Frontal cortex (tissue), 4 donors: ENCODE measurements around the gene PURB. TPM values are rescaled to one million over a fixed set of nuclear protein-coding genes. Genes with fewer than 3 reads are reported as not detected.
"Not testable (repeated sequence)": the region's sequence is repeated elsewhere in the genome, so short reads cannot be mapped to it uniquely, and the experiment has no call there.

Experiments
- DNase-seq, 2 donors: peaks; one replicate each; pipeline ENCODE4 v3.0.0; 2012; ENCODE audit warnings: low spot score in 2 of 2
- FAIRE-seq: peaks from 2 replicates; lab custom pipeline; 2012; peaks lifted over from hg19 to GRCh38; lab: Jason Lieb, UNC
- total RNA-seq: library from RNA; depleted of rRNA; stranded (reverse); fragments of >200 nt; gene quantifications from one replicate; pipeline ENCODE4 v1.2.3, GENCODE V29; 2014
- donor health status: control.
- donor health status: control.
- donor health status: control.

PURB gene
- total RNA-seq, 1 donor from 2014 or later, result 36.7 TPM

DNA sequence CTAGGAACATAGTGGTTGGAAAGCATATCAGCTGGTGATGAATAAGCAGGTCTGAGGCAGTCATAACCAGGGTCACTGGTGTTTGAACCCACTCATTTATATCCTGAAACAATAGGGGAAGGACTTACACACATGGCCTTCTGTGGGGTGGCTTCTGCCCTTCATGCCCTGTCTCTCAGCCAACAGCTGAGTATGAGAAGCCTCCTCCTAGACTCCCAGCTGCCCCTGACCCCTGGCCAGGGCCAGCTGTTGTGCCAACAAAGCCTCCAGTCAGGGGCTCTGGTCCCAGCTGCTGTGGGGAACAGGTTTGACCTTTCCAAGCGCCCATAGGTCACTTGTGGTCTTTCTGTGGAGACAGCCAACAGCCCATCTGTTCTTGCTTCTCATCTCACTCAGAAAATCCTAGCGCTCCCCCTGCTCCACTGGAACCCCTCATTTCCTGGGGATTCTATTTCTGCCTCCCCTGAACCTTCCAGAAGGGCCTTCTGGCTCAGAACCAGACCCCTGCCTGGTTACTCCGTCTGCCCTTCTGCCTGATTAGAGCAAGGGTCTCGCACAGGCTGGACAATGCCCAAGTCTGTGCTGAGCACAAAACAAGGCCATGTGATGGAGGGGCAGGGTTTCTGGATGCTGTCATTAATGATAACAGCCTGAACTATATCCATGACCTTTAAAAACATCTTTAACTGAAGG lies 9.7 kb upstream of the PURB start:
- no peak for DNase-seq
- FAIRE-seq, result no peak

DNA sequence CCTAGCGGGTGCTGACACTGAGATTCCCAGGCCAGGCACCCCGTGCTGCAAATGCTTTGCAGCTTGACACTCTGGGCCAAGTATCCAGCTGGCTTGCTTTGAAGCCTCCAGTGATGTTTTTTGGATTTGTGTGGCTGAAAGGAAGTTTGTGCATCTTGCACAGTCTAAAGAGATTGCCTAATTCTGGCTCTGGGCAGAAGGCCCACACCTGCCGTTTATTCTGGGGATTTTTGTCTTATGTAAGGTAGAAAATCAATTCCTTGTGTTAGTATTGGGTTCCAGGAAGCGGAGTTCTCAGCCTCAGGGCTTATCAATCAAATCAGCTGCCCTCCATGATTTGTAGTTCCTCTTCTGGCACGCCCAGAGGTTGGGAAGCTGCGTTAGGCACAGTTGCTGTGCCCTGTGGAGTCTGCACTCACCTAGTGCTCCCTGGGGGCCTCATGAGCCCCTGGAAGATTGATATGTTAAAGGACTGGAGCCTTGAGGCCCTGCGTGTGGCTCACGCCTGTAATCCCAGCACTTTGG lies 8.4 kb upstream of the PURB start:
- DNase-seq (no peak), FAIRE-seq (no peak)

DNA sequence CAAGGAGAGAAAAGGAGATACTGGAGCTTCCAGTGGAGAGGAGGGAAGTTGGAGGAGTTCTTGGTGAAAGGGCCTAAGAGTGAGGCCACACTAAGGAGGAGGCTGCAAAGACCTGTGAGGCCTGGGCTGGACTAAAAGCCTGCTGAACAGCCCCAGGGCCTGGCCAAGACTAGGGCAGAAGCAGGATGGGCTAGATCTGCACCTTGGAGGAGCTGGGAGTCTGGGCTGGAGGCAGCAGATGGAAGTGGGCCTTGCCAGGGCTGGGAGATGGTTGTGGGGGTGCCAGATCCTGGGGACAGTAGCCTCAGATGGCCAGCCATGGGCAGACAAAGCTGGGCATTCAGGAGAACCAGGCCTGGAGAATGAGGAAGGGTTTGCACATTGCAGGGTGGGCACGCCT lies 6.5 kb upstream of the PURB start:
- DNase-seq (no peak), FAIRE-seq (no peak)

DNA sequence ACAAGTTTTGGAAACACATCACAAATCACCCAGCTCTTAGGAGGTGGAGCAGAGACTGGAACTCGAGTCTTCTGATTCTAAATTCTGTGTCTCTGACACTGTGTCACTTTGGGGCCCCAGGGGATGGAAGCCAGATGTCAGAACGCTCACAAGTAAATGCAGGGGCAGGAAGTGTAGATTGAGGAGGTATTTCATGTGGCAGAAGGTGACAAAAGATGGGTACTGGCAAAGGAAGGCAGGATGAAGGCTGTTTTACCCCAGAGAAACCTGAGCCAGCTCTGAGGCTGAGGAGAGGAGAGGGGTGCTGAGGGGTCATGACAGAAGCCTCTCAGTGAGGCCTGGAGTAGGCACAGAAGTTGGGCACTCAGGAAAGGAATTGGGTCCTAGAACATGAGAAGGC lies 6.0 kb upstream of the PURB start:
- no peak for FAIRE-seq
- DNase-seq, result no peak

DNA sequence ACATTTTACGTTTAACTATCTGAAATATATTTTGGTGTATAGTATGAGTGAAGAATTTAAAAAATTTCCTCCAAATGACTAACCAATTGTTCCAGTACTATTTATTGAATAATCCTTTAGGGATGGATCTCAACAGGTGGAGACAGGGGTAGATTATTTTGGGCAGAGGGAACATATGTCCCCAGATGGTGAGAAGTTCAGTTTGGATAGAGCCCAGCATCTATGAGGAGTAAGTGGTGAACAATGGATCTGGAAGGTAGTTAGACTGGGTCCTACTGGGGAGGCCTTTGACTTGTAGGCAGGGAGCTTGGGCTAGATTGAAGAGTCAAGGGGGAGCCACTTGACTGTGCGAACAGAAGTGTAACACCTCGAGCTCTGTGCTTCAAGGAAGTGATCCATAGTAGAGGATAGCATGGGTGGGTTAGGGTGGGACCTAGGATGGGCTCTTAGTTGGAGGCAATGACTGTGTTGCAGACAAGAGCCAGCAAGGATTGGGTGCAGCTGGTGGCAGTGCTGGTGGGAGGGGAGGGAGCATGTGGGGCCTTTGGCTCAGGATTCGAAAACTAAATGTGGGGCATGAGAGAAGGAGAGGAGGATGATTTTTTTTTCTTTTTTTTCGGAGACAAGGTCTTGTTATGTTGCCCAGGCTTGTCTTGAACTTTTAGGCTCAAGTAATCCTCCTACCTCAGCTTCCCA lies 3.9 kb upstream of the PURB start:
- no peak for DNase-seq
- no peak for FAIRE-seq

DNA sequence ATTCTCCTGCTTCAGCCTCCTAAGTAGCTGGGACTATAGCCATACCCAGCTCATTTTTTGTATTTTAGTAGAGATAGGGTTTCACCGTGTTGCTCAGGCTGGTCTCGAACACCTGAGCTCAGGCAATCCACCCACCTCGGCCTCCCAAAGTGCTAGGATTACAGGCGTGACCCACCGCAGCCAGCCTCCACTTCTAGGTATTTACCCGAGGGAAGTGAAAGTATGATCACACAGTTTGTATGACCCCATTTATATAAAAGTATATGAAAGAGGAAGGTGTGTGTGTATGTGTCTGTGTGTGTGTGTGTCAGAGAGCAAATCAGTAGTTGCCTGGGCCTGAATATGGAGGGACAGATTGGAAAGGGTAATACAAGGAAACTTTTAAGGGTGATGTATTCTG lies 2.0 kb upstream of the PURB start:
- no peak for DNase-seq

DNA sequence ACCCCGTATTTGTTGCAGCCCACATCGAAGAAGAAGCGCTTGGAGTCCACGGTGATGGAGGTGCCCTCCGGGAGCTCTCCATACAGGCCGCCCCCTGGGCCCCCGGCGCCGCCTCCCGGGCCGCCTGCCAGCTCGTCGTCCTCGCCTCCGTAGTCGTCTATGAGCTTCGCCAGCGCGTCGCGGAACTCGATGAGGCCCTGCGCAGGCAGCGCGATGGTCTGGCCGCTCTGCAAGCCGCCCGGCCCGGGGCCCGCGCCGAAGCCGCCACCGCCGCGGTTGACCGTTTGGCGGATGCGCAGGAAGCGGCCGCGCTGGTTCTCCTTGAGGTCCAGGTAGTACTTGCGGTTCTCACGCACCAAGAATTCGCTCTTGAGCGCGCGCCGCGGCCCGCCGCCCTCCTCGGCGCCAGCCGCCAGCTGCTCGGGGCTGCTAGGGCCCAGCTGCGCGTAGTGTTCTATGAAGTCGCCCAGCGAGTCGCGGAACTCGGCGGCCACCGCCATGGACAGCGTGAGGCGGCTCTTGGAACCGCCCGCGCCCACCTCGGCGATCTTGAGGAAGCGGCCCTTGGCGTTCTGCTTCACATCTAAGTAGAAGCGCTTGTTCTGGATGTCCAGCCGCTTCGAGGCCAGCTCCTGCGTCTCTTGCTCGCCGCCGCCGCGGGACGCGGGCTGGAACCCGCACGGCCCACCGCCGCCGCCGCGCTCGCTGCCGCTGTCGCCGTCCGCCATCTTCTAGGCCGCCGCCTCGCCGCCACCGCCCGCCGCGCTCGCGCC lies 523 bp downstream of the PURB start:
- DNase-seq (peak in 1 of 2 donors; percentile 40), FAIRE-seq (no peak)

More for the DNA sequence above, 2.0 kb upstream of the PURB start:
- FAIRE-seq, result no peak

DNA sequence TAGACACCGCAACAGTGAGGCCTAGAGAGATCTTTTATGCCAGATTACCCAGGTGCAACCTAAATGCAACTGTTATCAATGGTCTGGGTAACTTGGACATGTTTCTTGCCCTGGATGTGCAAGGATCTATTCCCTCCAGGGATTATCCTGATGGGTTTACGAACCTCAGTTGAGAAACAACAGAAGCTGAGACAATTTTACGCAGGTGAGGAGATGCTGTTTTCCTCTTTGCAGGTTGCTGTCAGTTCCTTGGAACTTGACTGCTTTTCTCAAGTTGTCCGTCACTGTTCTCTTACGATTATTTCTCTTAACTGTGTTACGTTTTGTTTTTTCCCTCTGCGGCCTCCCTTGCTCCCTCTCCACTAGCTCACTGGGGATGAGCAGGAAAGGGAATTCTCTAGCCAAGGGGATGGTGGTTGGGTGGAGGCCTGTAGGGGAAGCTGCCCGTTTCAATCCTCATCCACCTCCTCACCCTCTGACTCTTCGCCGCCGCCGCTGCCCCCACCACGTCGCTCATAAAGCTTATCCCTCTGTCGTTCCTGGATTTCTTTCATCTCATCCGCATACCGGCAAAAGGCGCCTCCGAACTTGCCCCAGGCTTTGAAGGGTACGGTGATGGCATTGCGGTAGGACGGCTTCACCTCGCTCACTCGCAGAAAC lies 1.2 kb downstream of the PURB start:
- DNase-seq (no peak), FAIRE-seq (no peak)

DNA sequence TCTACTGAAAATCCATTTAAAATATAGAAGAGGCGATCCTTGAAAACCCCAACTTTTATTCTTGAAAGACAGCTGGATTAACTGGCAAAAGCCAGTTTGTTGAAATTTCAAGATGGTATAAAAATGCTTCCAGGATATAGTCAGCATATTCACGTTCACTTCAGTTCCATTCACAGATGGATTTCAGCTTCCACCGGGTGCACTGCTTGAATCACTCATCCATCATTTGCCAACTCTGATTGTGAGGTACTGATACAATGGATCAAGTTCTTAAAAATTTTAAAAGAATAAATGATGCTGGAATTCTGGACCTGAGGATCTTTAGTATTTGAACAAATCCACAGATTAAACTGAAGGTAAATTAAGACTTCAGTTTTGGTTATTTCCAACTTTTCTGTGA lies 2.4 kb downstream of the PURB start:
- FAIRE-seq (no peak), DNase-seq (no peak)

DNA sequence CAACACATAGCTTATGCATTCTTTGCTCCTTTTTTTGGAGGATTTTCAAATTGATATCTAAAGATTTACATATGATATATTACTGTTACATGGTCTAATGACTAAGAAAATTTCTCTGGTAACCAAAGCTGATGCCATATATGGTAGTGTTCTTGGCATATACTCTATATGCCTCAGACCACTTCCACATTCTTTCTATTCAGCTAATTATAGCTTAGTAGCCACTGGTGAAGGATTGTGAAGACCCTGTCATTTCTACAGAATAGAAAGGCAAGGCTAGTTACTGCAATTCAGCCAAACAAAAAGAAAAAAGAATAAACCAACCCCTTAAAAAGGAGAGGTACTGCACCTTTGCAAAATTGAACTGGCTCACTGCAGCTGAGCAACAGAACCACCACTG lies 3.7 kb downstream of the PURB start:
- DNase-seq (no peak), FAIRE-seq (no peak)

DNA sequence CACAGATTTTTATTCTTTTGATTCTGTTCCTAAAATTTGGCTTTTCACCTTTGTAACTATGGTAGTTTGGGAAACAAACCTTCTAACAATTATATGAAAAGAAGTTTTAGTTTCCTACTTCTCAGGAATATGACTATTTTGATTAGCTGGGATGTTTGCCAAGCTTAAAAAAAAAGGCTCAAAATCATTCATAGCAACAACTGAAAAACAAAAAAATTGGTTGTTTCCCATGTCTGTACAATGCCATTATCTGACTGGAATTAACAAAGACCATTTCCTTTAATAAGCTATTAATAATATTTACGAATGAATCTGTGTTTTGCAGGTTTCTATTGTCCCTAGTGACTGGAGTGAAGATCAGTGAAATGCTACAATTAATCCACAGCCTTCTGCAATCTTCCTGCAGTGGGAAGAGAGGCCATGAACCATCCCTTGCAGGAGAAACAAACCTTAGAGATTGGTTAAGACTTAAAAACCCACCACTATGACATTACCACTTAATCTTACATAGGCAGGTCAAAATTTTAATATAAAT lies 4.2 kb downstream of the PURB start:
- no peak for FAIRE-seq

DNA sequence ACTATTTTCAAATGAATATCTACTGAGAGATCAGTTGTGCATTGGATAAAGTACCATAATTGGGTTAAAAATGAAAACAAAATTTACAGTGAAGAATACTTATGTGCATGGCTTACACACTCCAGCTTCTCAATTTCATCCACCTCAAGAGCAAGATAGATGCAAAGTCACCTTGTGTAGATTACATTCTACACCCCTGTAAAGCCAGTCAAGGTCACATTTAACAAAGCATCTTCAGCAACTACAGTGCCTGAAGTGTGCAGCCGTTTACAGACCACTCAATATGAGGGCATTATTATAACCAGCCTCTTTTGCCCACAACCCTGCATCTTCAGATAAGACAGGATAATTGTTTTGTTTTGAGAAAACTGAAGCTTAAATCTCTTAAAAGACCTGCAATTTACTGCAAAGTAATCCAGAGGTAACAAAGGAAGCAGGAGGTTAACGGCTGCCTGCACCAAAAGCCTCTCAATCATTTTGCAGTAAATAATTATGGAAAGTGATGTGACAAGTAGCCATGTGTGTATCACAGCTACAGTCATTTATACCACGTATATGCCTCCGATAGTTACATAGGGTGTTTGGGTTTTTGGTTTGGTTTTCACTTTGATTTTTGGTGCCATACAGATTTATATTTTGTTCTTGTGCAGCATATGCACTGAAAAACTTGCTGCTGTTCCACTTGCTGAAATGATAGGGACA lies 4.9 kb downstream of the PURB start:
- FAIRE-seq (no peak), DNase-seq (no peak)

More for the DNA sequence above, 4.2 kb downstream of the PURB start:
- no peak for DNase-seq

DNA sequence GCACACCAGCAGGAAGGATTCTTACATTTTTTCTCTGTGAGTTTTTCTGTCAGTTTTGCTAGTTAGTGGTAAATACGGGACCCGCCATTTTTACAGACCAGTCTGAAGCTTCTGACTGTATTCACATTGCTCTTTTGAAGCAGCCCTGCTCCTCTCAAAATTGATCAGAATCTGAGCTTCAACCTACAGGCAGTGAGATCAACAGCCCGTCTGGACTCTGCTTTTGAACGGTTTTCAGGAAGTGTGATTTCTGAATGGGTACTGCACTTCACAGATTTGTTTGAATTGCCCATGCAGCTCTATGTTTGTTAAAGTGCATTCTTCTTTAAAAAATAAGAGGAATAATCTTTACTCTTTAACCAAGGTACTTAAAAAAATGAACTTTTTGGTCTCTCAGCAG lies 8.9 kb downstream of the PURB start:
- DNase-seq (no peak), FAIRE-seq (no peak)

DNA sequence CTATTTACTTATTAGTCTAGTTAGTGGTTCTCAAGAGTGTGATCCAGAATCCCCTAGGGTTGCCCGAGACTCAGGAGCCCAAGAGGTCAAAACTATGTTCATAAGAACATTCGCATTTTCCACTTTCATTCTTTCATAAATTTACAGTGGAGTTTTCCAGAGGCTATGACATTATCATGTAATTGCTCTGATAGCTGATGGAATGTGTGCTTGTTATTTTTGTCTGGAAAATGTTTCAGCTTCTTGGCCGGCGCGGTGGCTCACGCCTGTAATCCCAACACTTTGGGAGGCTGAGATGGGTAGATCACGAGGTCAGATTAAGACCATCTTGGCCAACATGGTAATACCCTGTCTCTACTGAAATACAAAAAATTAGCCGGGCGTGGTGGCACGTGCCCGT lies 10.1 kb downstream of the PURB start:
- no peak for DNase-seq
- no peak for FAIRE-seq

DNA sequence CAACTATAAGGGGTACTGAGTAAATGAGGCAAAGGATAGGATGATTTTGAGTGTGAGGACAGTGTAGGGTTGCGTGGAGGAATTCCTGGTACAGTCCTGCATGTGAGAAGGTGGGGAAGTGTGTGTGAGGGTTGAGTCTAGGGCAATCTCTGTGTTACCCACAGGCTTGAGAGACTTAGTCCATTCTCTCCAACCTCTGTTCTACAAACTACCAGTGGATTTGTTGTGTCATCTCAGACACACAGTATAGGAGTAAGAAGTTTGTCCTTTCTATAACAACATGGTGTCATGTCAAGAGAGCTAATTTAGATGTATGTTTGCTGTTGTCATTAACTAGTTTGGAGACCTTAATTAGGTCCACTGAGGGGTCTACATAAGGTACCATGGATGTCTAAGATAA lies 12.5 kb downstream of the PURB start:
- DNase-seq, result no peak
- no peak for FAIRE-seq

DNA sequence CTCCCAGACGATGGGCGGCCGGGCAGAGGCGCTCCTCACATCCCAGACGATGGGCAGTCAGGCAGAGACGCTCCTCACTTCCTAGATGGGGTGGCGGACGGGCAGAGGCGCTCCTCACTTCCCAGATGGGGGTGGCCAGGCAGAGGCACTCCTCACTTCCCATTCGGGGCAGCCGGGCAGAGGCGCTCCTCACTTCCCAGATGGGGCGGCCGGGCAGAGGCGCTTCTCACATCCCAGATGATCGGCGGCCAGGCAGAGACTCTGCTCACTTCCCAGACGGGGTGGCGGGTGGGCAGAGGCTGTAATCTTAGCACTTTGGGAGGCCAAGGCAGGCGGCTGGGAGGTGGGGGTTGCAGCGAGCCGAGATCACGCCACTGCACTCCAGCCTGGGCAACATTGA lies 13.4 kb downstream of the PURB start:
- not testable (repeated sequence) for DNase-seq, FAIRE-seq

DNA sequence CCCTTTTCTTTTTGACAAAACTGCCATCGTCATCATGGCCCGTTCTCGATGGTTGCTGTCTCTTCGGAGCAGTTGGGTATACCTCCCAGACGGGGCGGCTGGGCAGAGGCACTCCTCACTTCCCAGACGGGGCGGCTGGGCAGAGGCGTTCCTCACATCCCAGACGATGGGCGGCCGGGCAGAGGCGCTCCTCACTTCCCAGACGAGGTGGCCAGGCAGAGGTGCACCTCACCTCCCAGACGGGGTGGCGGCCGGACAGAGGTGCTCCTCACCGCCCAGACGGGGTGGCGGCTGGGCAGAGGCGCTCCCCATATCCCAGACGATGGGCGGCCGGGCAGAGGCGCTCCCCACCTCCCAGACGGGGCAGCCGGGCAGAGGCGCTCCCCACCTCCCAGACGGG lies 14.6 kb downstream of the PURB start:
- not testable (repeated sequence) for FAIRE-seq, DNase-seq

DNA sequence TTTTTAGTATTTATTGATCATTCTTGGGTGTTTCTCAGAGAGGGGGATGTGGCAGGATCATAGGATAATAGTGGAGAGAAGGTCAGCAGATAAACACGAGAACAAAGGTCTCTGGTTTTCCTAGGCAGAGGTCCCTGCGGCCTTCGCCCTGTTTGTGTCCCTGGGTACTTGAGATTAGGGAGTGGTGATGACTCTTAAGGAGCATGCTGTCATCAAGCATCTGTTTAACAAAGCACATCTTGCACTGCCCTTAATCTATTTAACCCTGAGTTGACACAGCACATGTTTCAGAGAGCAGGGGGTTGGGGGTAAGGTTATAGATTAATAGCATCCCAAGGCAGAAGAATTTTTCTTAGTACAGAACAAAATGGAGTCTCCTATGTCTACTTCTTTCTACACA lies 15.0 kb downstream of the PURB start:
- DNase-seq, FAIRE-seq: not testable (repeated sequence)
